ENCODE data around the gene RNLS.

The RNLS gene

GRCh38 chr10:88332503-88333247, 250.4 kb downstream of the RNLS start:
- Histone ChIP-seq H3K4me3 (ENCODE audit: low read length) (no peak overlapping the region), H2AFZ (ENCODE audit: low read depth, low read length) (0 out of 2 replicates have a peak overlapping the region, but pooled peaks have one; percentile 42), H3K9ac (ENCODE audit: low read length) (peak overlapping the region; percentile 21), H3K79me2 (ENCODE audit: low read length) (no peaks in the 10 kb centered on the region), H3K9me3 (ENCODE audit: insufficient read depth, low read length) (0 out of 2 replicates have a peak, but pooled peaks cover 3% of the 10 kb centered on the region), H3K36me3 (replicated peaks; ENCODE audit: low read depth, low read length) (no peaks in the 10 kb centered on the region), H3K27me3 (ENCODE audit: low read depth, low read length) (no peaks in the 10 kb centered on the region), H3K27ac (ENCODE audit: low read length) (peak overlapping the region; percentile 78), H3K4me2 (ENCODE audit: low read length) (peak overlapping the region; percentile 38), H3K4me1 (ENCODE audit: low read length) (peaks cover 57% of the 10 kb centered on the region), H4K20me1 (ENCODE audit: insufficient read depth, low read length) (no peaks in the 10 kb centered on the region)
- TF ChIP-seq EZH2phosphoT487 (IDR thresholded peaks at IDR 0.05; ENCODE audit: low read depth) = no peak
- TF ChIP-seq, protein P1, sequence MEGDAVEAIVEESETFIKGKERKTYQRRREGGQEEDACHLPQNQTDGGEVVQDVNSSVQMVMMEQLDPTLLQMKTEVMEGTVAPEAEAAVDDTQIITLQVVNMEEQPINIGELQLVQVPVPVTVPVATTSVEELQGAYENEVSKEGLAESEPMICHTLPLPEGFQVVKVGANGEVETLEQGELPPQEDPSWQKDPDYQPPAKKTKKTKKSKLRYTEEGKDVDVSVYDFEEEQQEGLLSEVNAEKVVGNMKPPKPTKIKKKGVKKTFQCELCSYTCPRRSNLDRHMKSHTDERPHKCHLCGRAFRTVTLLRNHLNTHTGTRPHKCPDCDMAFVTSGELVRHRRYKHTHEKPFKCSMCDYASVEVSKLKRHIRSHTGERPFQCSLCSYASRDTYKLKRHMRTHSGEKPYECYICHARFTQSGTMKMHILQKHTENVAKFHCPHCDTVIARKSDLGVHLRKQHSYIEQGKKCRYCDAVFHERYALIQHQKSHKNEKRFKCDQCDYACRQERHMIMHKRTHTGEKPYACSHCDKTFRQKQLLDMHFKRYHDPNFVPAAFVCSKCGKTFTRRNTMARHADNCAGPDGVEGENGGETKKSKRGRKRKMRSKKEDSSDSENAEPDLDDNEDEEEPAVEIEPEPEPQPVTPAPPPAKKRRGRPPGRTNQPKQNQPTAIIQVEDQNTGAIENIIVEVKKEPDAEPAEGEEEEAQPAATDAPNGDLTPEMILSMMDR (IDR thresholded peaks at IDR 0.05; ENCODE audit: low read depth, low read length) = no peak

GRCh38 chr10:88330174-88330573, 252.9 kb downstream of the RNLS start:
- no peaks in the 10 kb centered on the region for H3K27me3 ChIP-seq (ENCODE audit: low read depth, low read length)
- H3K4me2 ChIP-seq (ENCODE audit: low read length) = no peak overlapping the region
- H2AFZ ChIP-seq (ENCODE audit: low read depth, low read length) = no peak overlapping the region
- TF ChIP-seq, protein P1 (IDR thresholded peaks at IDR 0.05; ENCODE audit: low read depth, low read length) = no peak
- TF ChIP-seq EZH2phosphoT487 (IDR thresholded peaks at IDR 0.05; ENCODE audit: low read depth) = no peak
- no peaks in the 10 kb centered on the region for H4K20me1 ChIP-seq (ENCODE audit: insufficient read depth, low read length)
- H3K9ac ChIP-seq (ENCODE audit: low read length) = no peak overlapping the region
- no peak overlapping the region for H3K4me3 ChIP-seq (ENCODE audit: low read length)
- no peaks in the 10 kb centered on the region for H3K79me2 ChIP-seq (ENCODE audit: low read length)
- peaks cover 33% of the 10 kb centered on the region for H3K4me1 ChIP-seq (ENCODE audit: low read length)
- 0 out of 2 replicates have a peak, but pooled peaks cover 3% of the 10 kb centered on the region for H3K9me3 ChIP-seq (ENCODE audit: insufficient read depth, low read length)
- H3K27ac ChIP-seq (ENCODE audit: low read length) = no peak overlapping the region
- H3K36me3 ChIP-seq (replicated peaks; ENCODE audit: low read depth, low read length) = no peaks in the 10 kb centered on the region

- peak overlapping the region; percentile 37 for H3K4me2 ChIP-seq (ENCODE audit: low read length)
- TF ChIP-seq, protein P1 (IDR thresholded peaks at IDR 0.05; ENCODE audit: low read depth, low read length) = no peak
- TF ChIP-seq EZH2phosphoT487 (IDR thresholded peaks at IDR 0.05; ENCODE audit: low read depth) = no peak
- H3K79me2 ChIP-seq (ENCODE audit: low read length) = no peaks in the 10 kb centered on the region
- no peaks in the 10 kb centered on the region for H3K27me3 ChIP-seq (ENCODE audit: low read depth, low read length)
- H3K4me1 ChIP-seq (ENCODE audit: low read length) = peaks cover 16% of the 10 kb centered on the region
- peak overlapping the region; percentile 15; the same call in 1 of the 2 replicates for H3K4me3 ChIP-seq (ENCODE audit: low read length)
- no peaks in the 10 kb centered on the region for H4K20me1 ChIP-seq (ENCODE audit: insufficient read depth, low read length)
- peak overlapping the region; percentile 56 for H3K27ac ChIP-seq (ENCODE audit: low read length)
- peaks cover 10% of the 10 kb centered on the region for H3K36me3 ChIP-seq (replicated peaks; ENCODE audit: low read depth, low read length)
- no peak overlapping the region for H3K9ac ChIP-seq (ENCODE audit: low read length)
- peaks cover 8% of the 10 kb centered on the region; the same call in 1 of the 2 replicates for H3K9me3 ChIP-seq (ENCODE audit: insufficient read depth, low read length)
- no peak overlapping the region for H2AFZ ChIP-seq (ENCODE audit: low read depth, low read length)
These were observed 260.6 kb downstream of the RNLS start for GRCh38 chr10:88322324-88323063.

DNA sequence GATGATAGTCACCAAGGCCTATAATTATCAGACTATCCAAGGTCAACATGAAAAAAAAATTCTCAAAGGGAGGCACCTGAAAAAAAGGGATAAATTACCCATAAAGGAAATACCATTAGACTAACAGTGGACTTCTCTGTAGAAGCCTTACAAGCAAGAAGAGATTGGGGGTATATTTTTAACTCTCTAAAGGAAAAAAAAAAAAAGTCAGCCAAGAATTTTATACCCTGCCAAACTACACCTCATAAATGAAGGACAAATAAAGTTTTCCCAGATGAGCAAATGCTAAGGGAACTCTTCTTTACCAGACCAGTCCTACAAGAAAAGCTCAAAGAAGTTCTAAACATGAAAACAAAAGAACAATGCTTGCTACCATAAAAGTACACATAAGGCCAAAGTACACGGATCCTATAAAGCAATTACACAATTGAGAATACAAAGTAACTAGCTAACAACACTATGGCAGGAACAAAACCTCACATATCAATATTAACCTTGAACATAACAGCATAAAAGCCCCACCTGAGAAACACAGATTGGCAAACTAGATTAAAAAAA, 263.1 kb downstream of the RNLS start:
- peaks cover 8% of the 10 kb centered on the region; the same call in 1 of the 2 replicates for H3K9me3 ChIP-seq (ENCODE audit: insufficient read depth, low read length)
- H3K27me3 ChIP-seq (ENCODE audit: low read depth, low read length) = no peaks in the 10 kb centered on the region
- H3K4me3 ChIP-seq (ENCODE audit: low read length) = no peak overlapping the region
- H2AFZ ChIP-seq (ENCODE audit: low read depth, low read length) = no peak overlapping the region
- no peak for TF ChIP-seq EZH2phosphoT487 (IDR thresholded peaks at IDR 0.05; ENCODE audit: low read depth)
- TF ChIP-seq, protein P1 (IDR thresholded peaks at IDR 0.05; ENCODE audit: low read depth, low read length) = no peak
- peaks cover 31% of the 10 kb centered on the region for H3K4me1 ChIP-seq (ENCODE audit: low read length)
- H3K4me2 ChIP-seq (ENCODE audit: low read length) = no peak overlapping the region
- peaks cover 10% of the 10 kb centered on the region for H3K36me3 ChIP-seq (replicated peaks; ENCODE audit: low read depth, low read length)
- no peak overlapping the region for H3K27ac ChIP-seq (ENCODE audit: low read length)
- H3K79me2 ChIP-seq (ENCODE audit: low read length) = no peaks in the 10 kb centered on the region
- no peaks in the 10 kb centered on the region for H4K20me1 ChIP-seq (ENCODE audit: insufficient read depth, low read length)
- H3K9ac ChIP-seq (ENCODE audit: low read length) = no peak overlapping the region
